Endodermal cell (in vitro differentiated cells): ENCODE measurements around the gene OMD. TPM values are rescaled to one million over a fixed set of nuclear protein-coding genes. Genes with fewer than 3 reads are reported as not detected.

Experiments used
- DNase-seq: peaks from one replicate; pipeline ENCODE4 v3.0.0-alpha.2; 2017
- H3K27ac ChIP-seq: 2 replicates; pipeline ENCODE4 v1.5.1; 2013; ENCODE audit warnings: mild to moderate bottlenecking, low read depth, low read length, moderate library complexity
- H3K27me3 ChIP-seq: 2 replicates; pipeline ENCODE4 v1.6.1; 2013; ENCODE audit warnings: mild to moderate bottlenecking, low read length, moderate library complexity; ENCODE audit not compliant: insufficient read depth, control insufficient read depth, poor library complexity, severe bottlenecking
- H3K36me3 ChIP-seq: 2 replicates; pipeline ENCODE4 v1.7.0; 2013; ENCODE audit warnings: mild to moderate bottlenecking, low read length, moderate library complexity; ENCODE audit not compliant: control insufficient read depth, insufficient read depth
- H3K4me1 ChIP-seq: one replicate; pipeline ENCODE4 v1.7.0; 2013; ENCODE audit warnings: low read length; ENCODE audit not compliant: control insufficient read depth, insufficient read depth
- H3K4me3 ChIP-seq: 2 replicates; pipeline ENCODE4 v1.5.1; 2013; ENCODE audit warnings: mild to moderate bottlenecking, low read length, moderate library complexity
- H3K9ac ChIP-seq: 2 replicates; pipeline ENCODE4 v1.6.1; 2013; ENCODE audit warnings: mild to moderate bottlenecking, low read length, moderate library complexity; ENCODE audit not compliant: poor library complexity, severe bottlenecking; ENCODE audit errors: extremely low read depth
- H3K9me3 ChIP-seq: 2 replicates; pipeline ENCODE4 v1.6.1; 2013; ENCODE audit warnings: mild to moderate bottlenecking, low read length, moderate library complexity; ENCODE audit not compliant: control insufficient read depth
- H3K27ac Mint-ChIP-seq: 2 replicates; pipeline ENCODE4 v1.8.0; 2020; ENCODE audit warnings: mixed read lengths
- H3K27me3 Mint-ChIP-seq: 2 replicates; pipeline ENCODE4 v1.8.0; 2021; ENCODE audit warnings: mild to moderate bottlenecking, mixed read lengths; ENCODE audit not compliant: insufficient read depth
- H3K36me3 Mint-ChIP-seq: 2 replicates; pipeline ENCODE4 v1.8.0; 2020; ENCODE audit warnings: low read depth, mixed read lengths
- H3K4me1 Mint-ChIP-seq: 2 replicates; pipeline ENCODE4 v1.8.0; 2020; ENCODE audit warnings: mixed read lengths
- H3K4me3 Mint-ChIP-seq: 2 replicates; pipeline ENCODE4 v1.8.0; 2020; ENCODE audit warnings: mild to moderate bottlenecking, moderate library complexity, mixed read lengths
- H3K9me3 Mint-ChIP-seq: 2 replicates; pipeline ENCODE4 v1.8.0; 2020; ENCODE audit warnings: mild to moderate bottlenecking, mixed read lengths
- WGBS, 2 experiments: methylation state at CpG; one replicate each; pipeline versions ENCODE4 v1.1.5 to v1.1.7; 2013; ENCODE audit warnings: missing lambda C conversion rate in 2 of 2, mixed read lengths in 1 of 2; ENCODE audit not compliant: insufficient coverage in 1 of 2, insufficient read length in 1 of 2; 5-methylcytosine and 5-hydroxymethylcytosine counted together
- total RNA-seq, 2 donors: library from RNA; stranded (reverse); fragmentation: NEBNext Ultra II Directional in 1 of 2; extraction: Animal tissue kit (Norgen Biotek cat#: 25700) in 1 of 2; gene quantifications; 2 replicates in 1 of 2; 3 replicates in 1 of 2; pipeline ENCODE4 v1.2.1, GENCODE V29; 2021
- TF ChIP-seq, protein P1 (sequence below): fragments of 200-600 bp; sonication (generic); conservative IDR thresholded peaks from 2 replicates; pipeline ENCODE4 v1.5.0; 2021; ENCODE audit warnings: antibody characterized with exemption, mild to moderate bottlenecking

Gene OMD
- total RNA-seq, 2 donors from 2014 or later: not detected

DNA sequence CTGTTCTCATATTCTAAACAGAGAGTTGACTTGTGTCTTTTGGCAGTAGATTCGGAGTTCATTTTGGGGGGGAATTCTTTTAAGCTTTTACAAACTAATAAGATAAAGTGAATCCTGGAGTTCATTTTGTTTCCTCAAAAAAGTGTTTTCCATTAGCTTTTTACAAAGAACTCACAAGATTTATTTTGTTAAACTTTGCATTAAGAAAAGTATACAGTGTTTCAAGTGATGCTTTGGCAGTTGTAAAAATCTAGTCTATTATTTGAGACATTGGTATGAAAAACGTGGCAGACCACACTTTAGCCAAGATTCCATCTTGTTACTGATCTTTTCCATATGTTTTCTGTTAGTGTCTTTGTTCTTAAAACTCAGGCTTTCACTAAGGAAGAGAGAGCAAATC lies 1.2 kb upstream of the OMD start:
- no peak overlapping the region for H3K27ac ChIP-seq
- no peak overlapping the region for H3K4me3 Mint-ChIP-seq
- H3K36me3 Mint-ChIP-seq: no peaks in the 10 kb centered on the region
- H3K4me1 Mint-ChIP-seq: no peaks in the 10 kb centered on the region
- no peaks in the 10 kb centered on the region for H3K4me1 ChIP-seq
- H3K27ac Mint-ChIP-seq: no peak overlapping the region
- no peaks in the 10 kb centered on the region for H3K36me3 ChIP-seq
- no peak overlapping the region for H3K4me3 ChIP-seq
- no peaks in the 10 kb centered on the region for H3K27me3 Mint-ChIP-seq
- no peaks in the 10 kb centered on the region for H3K9me3 ChIP-seq
- H3K27me3 ChIP-seq: no peaks in the 10 kb centered on the region
- no peak for DNase-seq
- H3K9ac ChIP-seq: no peak overlapping the region
- H3K9me3 Mint-ChIP-seq: no peaks in the 10 kb centered on the region
- WGBS, 2 experiments: 71 to 81% methylated on average over 1 to 2 of the region's 2 CpGs
- TF ChIP-seq, protein P1, sequence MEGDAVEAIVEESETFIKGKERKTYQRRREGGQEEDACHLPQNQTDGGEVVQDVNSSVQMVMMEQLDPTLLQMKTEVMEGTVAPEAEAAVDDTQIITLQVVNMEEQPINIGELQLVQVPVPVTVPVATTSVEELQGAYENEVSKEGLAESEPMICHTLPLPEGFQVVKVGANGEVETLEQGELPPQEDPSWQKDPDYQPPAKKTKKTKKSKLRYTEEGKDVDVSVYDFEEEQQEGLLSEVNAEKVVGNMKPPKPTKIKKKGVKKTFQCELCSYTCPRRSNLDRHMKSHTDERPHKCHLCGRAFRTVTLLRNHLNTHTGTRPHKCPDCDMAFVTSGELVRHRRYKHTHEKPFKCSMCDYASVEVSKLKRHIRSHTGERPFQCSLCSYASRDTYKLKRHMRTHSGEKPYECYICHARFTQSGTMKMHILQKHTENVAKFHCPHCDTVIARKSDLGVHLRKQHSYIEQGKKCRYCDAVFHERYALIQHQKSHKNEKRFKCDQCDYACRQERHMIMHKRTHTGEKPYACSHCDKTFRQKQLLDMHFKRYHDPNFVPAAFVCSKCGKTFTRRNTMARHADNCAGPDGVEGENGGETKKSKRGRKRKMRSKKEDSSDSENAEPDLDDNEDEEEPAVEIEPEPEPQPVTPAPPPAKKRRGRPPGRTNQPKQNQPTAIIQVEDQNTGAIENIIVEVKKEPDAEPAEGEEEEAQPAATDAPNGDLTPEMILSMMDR: no peak

DNA sequence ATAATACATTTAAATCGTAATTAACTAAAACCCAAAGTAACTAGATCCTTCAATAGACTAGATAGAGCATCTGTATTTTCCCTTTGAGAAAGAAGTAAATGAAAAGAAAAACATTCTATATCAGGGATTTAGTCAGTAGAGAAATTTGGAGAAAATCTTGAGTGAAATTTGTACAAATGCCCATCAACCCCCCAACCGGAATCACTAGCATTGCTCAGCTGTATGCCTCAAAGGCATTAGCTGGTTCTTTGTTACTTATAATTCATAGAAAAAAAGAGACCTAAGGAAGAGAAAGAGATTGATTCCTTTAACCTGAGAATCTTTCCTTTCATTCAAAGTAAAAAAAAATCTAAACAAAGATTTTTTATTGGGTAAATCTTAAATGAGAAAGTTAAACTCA lies 659 bp downstream of the OMD start:
- no peaks in the 10 kb centered on the region for H3K4me1 ChIP-seq
- H3K27ac ChIP-seq: no peak overlapping the region
- no peaks in the 10 kb centered on the region for H3K36me3 Mint-ChIP-seq
- H3K27me3 ChIP-seq: no peaks in the 10 kb centered on the region
- H3K4me3 ChIP-seq: no peak overlapping the region
- H3K4me3 Mint-ChIP-seq: no peak overlapping the region
- H3K36me3 ChIP-seq: no peaks in the 10 kb centered on the region
- H3K9ac ChIP-seq: no peak overlapping the region
- no peaks in the 10 kb centered on the region for H3K9me3 Mint-ChIP-seq
- 92% methylated on average over 1 of the region's 2 CpGs; no CpG with 5 or more reads in 1 of the 2 experiments for WGBS, 2 experiments
- no peaks in the 10 kb centered on the region for H3K27me3 Mint-ChIP-seq
- TF ChIP-seq, protein P1: no peak
- H3K27ac Mint-ChIP-seq: no peak overlapping the region
- no peak for DNase-seq
- no peaks in the 10 kb centered on the region for H3K4me1 Mint-ChIP-seq
- no peaks in the 10 kb centered on the region for H3K9me3 ChIP-seq

DNA sequence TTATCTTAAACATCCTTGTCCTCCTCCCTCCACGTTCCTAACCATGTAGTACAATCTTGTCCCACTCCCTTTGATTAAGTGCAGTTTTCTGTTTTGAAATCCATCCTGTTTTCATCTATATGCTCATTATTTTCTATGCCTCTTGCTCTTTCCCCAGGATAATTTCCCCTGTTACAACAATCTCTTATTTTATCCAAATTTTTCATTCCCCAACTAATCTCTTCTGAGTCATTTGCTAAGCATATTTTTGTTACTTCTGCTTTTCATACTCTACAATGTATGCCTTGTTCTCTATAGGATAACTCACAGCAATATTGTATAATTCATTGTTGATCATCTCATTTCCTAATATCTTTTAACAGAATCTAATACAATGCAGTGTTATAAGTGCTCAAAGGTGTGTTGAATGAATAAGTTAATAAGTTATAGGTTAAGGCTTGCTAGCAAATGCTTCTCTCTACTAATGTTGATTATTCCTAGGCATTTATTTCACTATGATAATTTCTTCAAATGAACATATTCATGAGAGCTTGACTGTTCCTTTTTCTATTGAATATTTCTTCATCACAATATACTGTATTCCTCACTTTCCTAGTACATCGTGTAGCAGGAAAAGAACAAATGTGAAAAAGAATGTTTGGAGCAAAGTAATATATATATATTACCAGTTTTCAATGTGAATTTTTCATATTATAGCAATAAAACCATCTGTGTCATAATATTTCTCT lies 1.5 kb downstream of the OMD start:
- H3K9ac ChIP-seq: no peak overlapping the region
- H3K27me3 ChIP-seq: no peaks in the 10 kb centered on the region
- H3K4me1 Mint-ChIP-seq: no peaks in the 10 kb centered on the region
- no peaks in the 10 kb centered on the region for H3K9me3 ChIP-seq
- no peak overlapping the region for H3K4me3 Mint-ChIP-seq
- H3K27ac ChIP-seq: no peak overlapping the region
- 88 to 98% methylated on average over 1 of the region's 2 CpGs for WGBS, 2 experiments
- TF ChIP-seq, protein P1: no peak
- H3K4me1 ChIP-seq: no peaks in the 10 kb centered on the region
- no peaks in the 10 kb centered on the region for H3K36me3 Mint-ChIP-seq
- H3K9me3 Mint-ChIP-seq: no peaks in the 10 kb centered on the region
- no peaks in the 10 kb centered on the region for H3K36me3 ChIP-seq
- no peak for DNase-seq
- no peak overlapping the region for H3K27ac Mint-ChIP-seq
- H3K27me3 Mint-ChIP-seq: no peaks in the 10 kb centered on the region
- no peak overlapping the region for H3K4me3 ChIP-seq
